Measurements from ENCODE around the gene KLHL35. TPM values are rescaled to one million over a fixed set of nuclear protein-coding genes. Genes with fewer than 3 reads are reported as not detected.

The KLHL35 gene
- total RNA-seq, 2 experiments from 2014 or later: 0.44 to 0.55 TPM

DNA sequence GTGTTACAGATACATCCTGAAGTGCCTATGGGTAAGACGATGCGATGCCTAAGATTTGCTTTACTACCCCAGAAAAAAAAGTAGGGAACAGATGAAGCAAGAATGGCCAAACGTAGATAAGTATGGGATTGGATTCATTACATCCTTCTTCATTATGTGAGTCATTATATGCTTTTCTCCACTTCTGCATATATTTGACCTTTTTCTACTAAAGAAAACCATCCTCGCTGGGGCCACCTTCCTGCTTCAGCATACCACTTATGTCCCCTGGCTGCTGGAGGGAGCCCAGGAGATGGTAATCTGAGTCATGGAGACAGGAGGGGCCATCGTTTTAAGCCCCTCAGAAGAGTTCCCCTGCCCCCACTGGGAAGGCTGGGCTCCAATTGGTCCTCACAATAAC, 14.4 kb upstream of the KLHL35 start:
- ChIA-PET CTCF (no interaction called here), POLR2A (no interaction called here)

DNA sequence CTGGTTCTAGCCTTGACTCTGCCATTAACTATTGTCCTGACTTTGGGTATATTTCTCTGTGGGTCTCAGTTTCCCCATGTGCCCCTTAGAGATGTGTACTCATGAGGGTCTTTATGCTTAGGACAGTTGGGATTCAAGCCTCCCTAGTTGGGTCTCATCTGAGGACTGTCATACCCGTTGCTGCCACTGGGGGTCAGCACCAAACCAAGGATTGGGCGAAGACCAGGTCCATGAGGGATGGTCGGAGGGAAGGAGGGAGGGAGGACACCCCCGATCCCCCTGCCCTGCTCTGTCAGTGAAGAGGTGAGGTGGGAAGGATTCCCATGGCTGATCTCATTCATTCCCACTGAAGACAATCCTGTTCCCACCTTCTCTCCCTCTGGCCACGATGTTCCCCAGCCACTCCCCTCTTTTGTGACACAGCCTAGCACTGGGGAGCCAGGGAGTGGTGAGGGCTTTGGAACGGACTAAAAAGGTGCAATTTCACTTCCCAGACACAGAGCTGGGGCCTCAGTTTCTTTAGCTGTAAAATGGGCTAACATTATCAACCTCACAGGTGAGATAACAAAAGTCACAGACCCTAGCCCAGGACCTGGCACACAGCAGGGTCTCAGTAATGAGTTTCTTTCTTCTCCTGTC, 12.4 kb upstream of the KLHL35 start:
- ChIA-PET CTCF (interaction anchor here (0.7 to 8.3 kb wide), 16 partner anchors 11 to 169 kb away, joined by 3 to 101 read pairs (median 4); partner anchors contain the start of gene GDPD5), POLR2A (no interaction called here)

GRCh38 chr11:75443043-75443442, 10.0 kb upstream of the KLHL35 start:
- ChIA-PET POLR2A (no interaction called here), CTCF (interaction anchor here (1.0 to 8.3 kb wide), 3 partner anchors 8 to 89 kb away, joined by 3 to 101 read pairs (median 3); no protein-coding TSS in a partner anchor)

- ChIA-PET POLR2A (no interaction called here), CTCF (interaction anchor here (0.6 to 8.3 kb wide), 3 partner anchors 9 to 90 kb away, joined by 3 to 101 read pairs (median 3); no protein-coding TSS in a partner anchor)
Measured at GRCh38 chr11:75442161-75442885, 9.3 kb upstream of the KLHL35 start.

DNA sequence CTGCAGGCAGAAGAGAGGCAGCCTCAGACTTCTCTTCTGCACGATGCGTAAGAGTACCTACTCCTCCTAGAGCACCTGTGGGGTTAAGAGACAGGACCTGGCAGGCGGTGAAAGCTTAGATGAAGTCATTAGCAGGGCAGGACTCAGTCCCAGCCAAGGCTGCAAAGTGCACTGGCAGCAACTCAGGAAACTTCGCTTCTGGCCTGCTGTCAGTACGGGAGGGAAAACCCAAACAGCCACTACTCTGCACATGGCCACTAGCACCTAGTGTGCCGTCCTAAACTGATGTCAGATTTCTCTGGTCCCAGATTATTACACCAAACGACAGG, 8.8 kb upstream of the KLHL35 start:
- ChIA-PET CTCF (interaction anchor here (0.6 to 8.3 kb wide), 2 partner anchors 84 to 90 kb away, joined by 3 to 101 read pairs; no protein-coding TSS in a partner anchor), POLR2A (no interaction called here)

DNA sequence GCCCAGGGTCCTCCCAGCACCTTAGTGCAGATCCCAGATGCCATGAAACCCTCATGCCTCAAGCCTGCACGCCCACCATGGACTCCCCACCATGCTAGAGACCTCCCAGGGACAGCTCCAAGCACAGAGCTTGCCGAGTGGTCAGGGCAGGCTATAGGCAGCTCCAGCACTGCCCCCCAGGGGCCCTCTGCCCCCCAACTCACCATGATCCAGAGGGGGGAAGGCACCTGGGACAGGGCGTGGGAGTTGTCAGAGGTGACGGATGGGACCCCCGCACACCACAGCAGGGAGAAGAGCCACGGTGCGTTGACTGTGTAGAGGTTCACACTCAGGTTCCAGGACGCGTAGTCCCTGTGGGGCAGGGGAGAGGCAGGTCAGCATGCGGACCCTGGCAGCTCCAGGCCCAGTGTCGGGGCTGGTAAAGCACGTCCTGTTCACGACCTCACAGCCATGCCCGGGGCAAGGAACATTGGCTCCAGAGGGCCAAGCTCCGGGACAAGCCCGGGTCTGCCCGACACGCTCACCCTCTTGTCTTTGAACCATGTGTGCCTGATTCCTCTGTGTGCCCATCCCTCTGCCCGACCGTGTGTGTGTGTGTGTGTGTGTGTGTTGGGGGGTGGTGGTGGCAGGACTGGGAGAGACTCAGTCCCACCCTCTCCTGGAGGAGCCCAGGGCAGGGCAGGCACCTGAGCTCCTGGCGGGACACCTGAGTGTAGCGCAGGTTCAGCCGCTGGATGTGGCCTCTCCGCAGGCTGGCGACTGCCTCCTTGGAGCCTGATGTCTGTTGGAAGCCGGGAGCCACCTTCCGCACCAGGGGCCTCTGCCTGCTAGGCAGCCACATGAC, 8.2 kb upstream of the KLHL35 start:
- CTCF ChIA-PET: interaction anchor here (1.2 to 8.3 kb wide), 4 partner anchors 22 to 160 kb away, joined by 3 to 101 read pairs (median 4); no protein-coding TSS in a partner anchor
- POLR2A ChIA-PET: no interaction called here

- ChIA-PET POLR2A (no interaction called here), CTCF (interaction anchor here (1.2 to 8.3 kb wide), 2 partner anchors 37 to 93 kb away, joined by 3 to 101 read pairs; no protein-coding TSS in a partner anchor)
Measured at GRCh38 chr11:75439495-75440120, 6.6 kb upstream of the KLHL35 start.

- CTCF ChIA-PET: interaction anchor here (8.3 kb wide), 1 partner anchor 93 kb away, joined by 101 read pairs; no protein-coding TSS in a partner anchor
- POLR2A ChIA-PET: no interaction called here
Measured at GRCh38 chr11:75439026-75439425, 6.0 kb upstream of the KLHL35 start.

DNA sequence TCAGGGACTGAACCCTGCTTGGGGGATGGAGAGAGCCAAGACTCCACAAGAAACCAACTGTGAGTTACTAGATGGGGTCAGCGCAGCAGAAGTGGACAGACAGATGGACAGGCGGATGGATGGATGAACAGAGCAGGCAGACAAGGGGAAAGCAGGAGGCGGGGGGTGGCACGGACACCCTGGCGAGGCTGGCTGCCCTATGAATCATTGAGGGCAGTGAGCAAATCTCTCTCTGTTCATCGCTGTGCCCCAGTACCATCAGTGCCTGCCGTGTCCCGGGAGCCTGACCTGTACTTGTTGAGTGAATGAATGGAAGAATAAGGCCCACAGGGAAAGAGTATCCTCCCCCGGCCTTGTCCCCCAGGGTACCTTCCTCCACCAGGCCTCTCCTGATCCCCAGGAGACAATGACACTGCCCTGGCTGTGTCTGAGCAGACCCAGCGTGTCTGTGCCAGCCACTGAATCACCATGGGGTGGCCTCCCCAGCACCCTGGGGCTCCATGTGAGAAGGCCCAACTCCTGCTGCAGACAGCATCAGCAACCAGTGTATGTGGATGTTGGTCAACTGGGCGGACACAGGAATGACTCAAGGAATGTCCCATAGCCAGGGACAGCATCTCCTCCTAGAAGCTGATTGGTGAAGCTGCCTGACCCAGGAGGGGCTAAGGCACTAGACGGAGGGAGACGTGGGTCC, 5.1 kb upstream of the KLHL35 start:
- ChIA-PET POLR2A (no interaction called here), CTCF (no interaction called here)

DNA sequence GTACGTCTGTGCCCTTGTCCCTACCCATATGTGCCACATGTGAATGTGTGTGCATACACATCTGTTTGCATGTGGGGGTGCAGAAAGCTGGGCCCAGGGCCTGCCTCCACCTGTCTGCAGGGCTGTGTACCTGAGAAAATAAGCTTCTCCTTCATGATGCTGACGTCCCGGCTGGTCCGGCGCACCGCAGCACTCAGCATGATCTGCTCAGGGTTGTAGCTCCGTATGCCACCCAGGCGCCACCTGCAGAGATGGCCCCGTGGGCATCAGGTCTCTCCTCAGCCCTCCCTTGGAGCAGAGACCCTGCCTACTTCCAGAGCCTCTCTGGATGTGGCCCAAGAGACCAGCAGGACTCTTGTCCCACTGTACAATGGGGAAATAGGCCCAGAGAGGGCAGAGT, 3.8 kb upstream of the KLHL35 start:
- ChIA-PET CTCF (no interaction called here), POLR2A (interaction anchor here (0.5 kb wide), 1 partner anchor 233 kb away, joined by 4 read pairs; no protein-coding TSS in a partner anchor)

- POLR2A ChIA-PET: no interaction called here
- CTCF ChIA-PET: interaction anchor here (0.9 kb wide), 1 partner anchor 156 kb away, joined by 4 read pairs; no protein-coding TSS in a partner anchor
Measured at GRCh38 chr11:75435571-75435925, 2.5 kb upstream of the KLHL35 start.

GRCh38 chr11:75434886-75435570, 2.0 kb upstream of the KLHL35 start:
- POLR2A ChIA-PET: no interaction called here
- CTCF ChIA-PET: interaction anchor here (0.5 to 1.4 kb wide), 4 partner anchors 8 to 156 kb away, joined by 3 to 4 read pairs (median 4); no protein-coding TSS in a partner anchor

DNA sequence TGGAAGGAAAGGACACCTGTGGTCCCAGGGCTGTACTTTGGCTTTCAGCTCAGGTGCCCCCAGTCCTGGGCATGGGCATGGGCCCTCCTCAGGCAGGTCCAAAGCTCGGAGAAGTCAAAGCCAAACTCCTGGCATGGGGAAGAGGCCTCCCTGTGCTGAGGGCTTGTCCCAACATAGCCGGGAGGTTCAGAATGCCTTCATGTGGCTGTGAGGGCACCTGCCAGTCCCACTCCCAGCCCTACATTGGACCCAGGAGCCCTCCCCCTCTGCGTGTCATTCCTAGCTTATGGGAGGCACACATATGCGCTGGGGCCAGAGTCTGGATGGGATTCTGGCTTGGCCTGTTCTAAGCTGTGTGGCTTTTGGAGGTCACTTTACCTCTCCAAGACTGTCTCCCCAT, 1.0 kb upstream of the KLHL35 start:
- CTCF ChIA-PET: interaction anchor here (0.8 to 1.4 kb wide), 4 partner anchors 9 to 99 kb away, joined by 3 to 5 read pairs (median 4); no protein-coding TSS in a partner anchor
- POLR2A ChIA-PET: no interaction called here

GRCh38 chr11:75433443-75433842, 440 bp upstream of the KLHL35 start:
- POLR2A ChIA-PET: no interaction called here
- CTCF ChIA-PET: interaction anchor here (0.8 to 1.4 kb wide), 4 partner anchors 10 to 100 kb away, joined by 3 to 5 read pairs (median 4); no protein-coding TSS in a partner anchor

- CTCF ChIA-PET: no interaction called here
- POLR2A ChIA-PET: no interaction called here
Measured at GRCh38 chr11:75431533-75432525, 1.2 kb downstream of the KLHL35 start.

DNA sequence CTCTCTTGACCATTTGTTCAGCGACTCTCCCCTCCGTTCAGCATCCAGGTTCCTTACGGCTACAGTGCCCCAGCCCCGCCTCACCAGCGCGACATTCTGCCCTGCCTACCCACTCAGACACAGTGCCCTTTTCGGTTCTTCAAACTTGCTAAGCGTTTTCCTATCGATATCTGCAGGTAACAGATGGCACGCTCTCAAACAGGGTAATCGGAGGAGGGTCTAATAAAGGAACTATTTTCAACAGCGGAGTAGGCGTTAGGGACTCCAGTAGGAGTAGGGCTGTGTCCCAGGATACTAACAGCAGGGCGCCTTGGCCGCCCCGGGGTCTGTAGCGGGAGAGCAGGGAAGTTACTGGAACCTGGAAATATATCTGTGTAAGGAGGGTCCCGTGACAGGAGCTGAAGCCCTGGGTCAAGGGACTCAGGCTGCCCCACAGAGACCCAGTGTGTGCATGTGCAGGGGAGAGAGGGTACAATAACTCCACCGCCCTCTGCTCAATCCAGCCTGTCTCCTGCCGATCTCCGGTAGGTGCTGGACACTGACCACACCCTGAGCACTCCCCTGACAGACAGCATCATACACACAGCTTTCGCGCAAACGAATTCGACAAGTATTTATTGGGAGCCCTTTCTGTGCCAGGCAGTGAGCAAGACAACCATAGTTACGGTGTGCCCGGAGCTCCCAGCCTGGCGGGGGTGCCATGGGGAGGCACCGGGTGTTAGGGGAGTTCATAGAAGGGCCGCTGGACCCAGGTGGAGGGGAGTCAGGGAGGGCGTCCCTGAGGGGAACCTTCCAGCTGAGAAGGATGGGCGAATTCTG, 2.1 kb downstream of the KLHL35 start:
- POLR2A ChIA-PET: no interaction called here

More for the DNA sequence above, 2.1 kb downstream of the KLHL35 start:
- CTCF ChIA-PET: interaction anchor here (1.4 to 1.6 kb wide), 2 partner anchors 95 to 101 kb away, joined by 4 read pairs; partner anchors contain the start of gene GDPD5

Data from activated CD8-positive, alpha-beta memory T cell treated with anti-CD3 and anti-CD28 coated beads for 36 hours (primary cell).